H1 (cell line): ENCODE data around the gene NUP62CL. TPM values are rescaled to one million over a fixed set of nuclear protein-coding genes. Genes with fewer than 3 reads are reported as not detected.

Source experiments
- CTCF ChIA-PET: fragments of 300-600 bp; sonication (Branson Sonifier 250); formaldehyde crosslinking; loops from one replicate; lab custom pipeline; 2021; ENCODE audit not compliant: partially characterized antibody; lab: Charles Lee
- POLR2A ChIA-PET: fragments of 300-600 bp; sonication (Branson Sonifier 250); formaldehyde crosslinking; loops from one replicate; lab custom pipeline; 2021; ENCODE audit warnings: inconsistent platforms; ENCODE audit not compliant: partially characterized antibody; lab: Charles Lee
- DNase-seq, 2 experiments: peaks; one replicate each; pipeline versions ENCODE4 v3.0.0 to v3.0.0-alpha.2; 2010 to 2022; ENCODE audit warnings: low spot score in 2 of 2, low read depth in 1 of 2, mixed read lengths in 1 of 2
- FAIRE-seq: peaks from 2 replicates; lab custom pipeline; 2011; peaks lifted over from hg19 to GRCh38; lab: Jason Lieb, UNC
- H2AFZ ChIP-seq: 2 replicates; pipeline ENCODE4 v1.8.1; 2012; ENCODE audit warnings: low read length, inconsistent platforms
- H2AK5ac ChIP-seq: 2 replicates; pipeline ENCODE4 v1.6.1; 2013; ENCODE audit warnings: low read depth, low read length
- H2BK120ac ChIP-seq: replicated peaks from 2 replicates; pipeline ENCODE3; 2013; ENCODE audit warnings: low read depth, low read length, inconsistent platforms
- H2BK12ac ChIP-seq: 2 replicates; pipeline ENCODE4 v1.6.1; 2013; ENCODE audit warnings: low read depth, low read length
- H2BK15ac ChIP-seq: 2 replicates; pipeline ENCODE4 v1.6.1; 2013; ENCODE audit warnings: low read length
- H2BK20ac ChIP-seq: 2 replicates; pipeline ENCODE4 v1.6.1; 2013; ENCODE audit warnings: low read length
- H2BK5ac ChIP-seq: 2 replicates; pipeline ENCODE4 v1.6.1; 2013; ENCODE audit warnings: low read depth, low read length
- H3K14ac ChIP-seq: 2 replicates; pipeline ENCODE4 v1.6.1; 2013; ENCODE audit warnings: inconsistent platforms; ENCODE audit not compliant: insufficient read length
- H3K18ac ChIP-seq: 2 replicates; pipeline ENCODE4 v1.6.1; 2013; ENCODE audit warnings: low read length; ENCODE audit errors: extremely low read depth
- H3K23ac ChIP-seq: 2 replicates; pipeline ENCODE4 v1.6.1; 2013; ENCODE audit warnings: inconsistent platforms; ENCODE audit not compliant: insufficient read length
- H3K23me2 ChIP-seq: 2 replicates; pipeline ENCODE4 v1.6.1; 2013; ENCODE audit warnings: low read depth, low read length
- H3K27ac ChIP-seq: 2 replicates; pipeline ENCODE4 v1.6.1; 2011; ENCODE audit warnings: low read depth, low read length, inconsistent platforms
- H3K27me3 ChIP-seq, 4 experiments: replicated peaks in 1 of 4; 1 replicate in 1 of 4; 2 replicates in 3 of 4; pipeline versions ENCODE4 v1.6.1 to v1.8.1; 2011 to 2013; ENCODE audit warnings: low read length in 3 of 4, mild to moderate bottlenecking in 3 of 4, inconsistent platforms in 2 of 4, mixed read lengths in 2 of 4, moderate library complexity in 1 of 4; ENCODE audit not compliant: control insufficient read depth in 3 of 4, insufficient read depth in 3 of 4; ENCODE audit errors: extremely low read depth in 1 of 4
- H3K36me3 ChIP-seq, 4 experiments: 2 replicates each; pipeline versions ENCODE4 v1.6.1 to v1.8.1; 2011 to 2013; ENCODE audit warnings: mild to moderate bottlenecking in 4 of 4, low read length in 3 of 4, moderate library complexity in 2 of 4, control low read depth in 1 of 4, inconsistent platforms in 1 of 4; ENCODE audit not compliant: insufficient read depth in 4 of 4, control insufficient read depth in 2 of 4
- H3K4ac ChIP-seq: replicated peaks from 2 replicates; pipeline ENCODE3; 2013; ENCODE audit warnings: low read length, low read depth, mixed read lengths, inconsistent platforms; ENCODE audit not compliant: insufficient read length
- H3K4me1 ChIP-seq, 4 experiments: replicated peaks in 1 of 4; 1 replicate in 1 of 4; 2 replicates in 3 of 4; pipeline versions ENCODE4 v1.6.1 to v1.8.1; 2011 to 2013; ENCODE audit warnings: low read length in 3 of 4, inconsistent platforms in 2 of 4, mixed read lengths in 1 of 4; ENCODE audit not compliant: insufficient read depth in 4 of 4, control insufficient read depth in 3 of 4
- H3K4me2 ChIP-seq, 2 experiments: 2 replicates each; pipeline versions ENCODE4 v1.6.1 to v1.8.1; 2011 to 2013; ENCODE audit warnings: low read depth in 2 of 2, low read length in 2 of 2, control low read depth in 1 of 2, inconsistent platforms in 1 of 2, mild to moderate bottlenecking in 1 of 2; ENCODE audit not compliant: insufficient read depth in 1 of 2
- H3K4me3 ChIP-seq, 4 experiments: fragments of 200-600, 300-600 bp in 1 of 4; sonication (generic), shearing (Covaris generic), sonication (Bioruptor Twin) in 1 of 4; 2 replicates each; pipeline versions ENCODE4 v1.5.1 to v1.8.1; 2011 to 2016; ENCODE audit warnings: low read length in 4 of 4, low read depth in 3 of 4, control low read depth in 2 of 4, inconsistent platforms in 2 of 4, mild to moderate bottlenecking in 2 of 4, mixed read lengths in 1 of 4, moderate library complexity in 1 of 4; ENCODE audit not compliant: insufficient read depth in 2 of 4; ENCODE audit errors: extremely low read depth in 1 of 4
- H3K56ac ChIP-seq: replicated peaks from 2 replicates; pipeline ENCODE3; 2013; ENCODE audit warnings: low read depth, mild to moderate bottlenecking, mixed read lengths, low read length, inconsistent platforms; ENCODE audit not compliant: insufficient read length
- H3K79me1 ChIP-seq: 2 replicates; pipeline ENCODE4 v1.6.1; 2013; ENCODE audit warnings: low read depth, low read length, control low read depth
- H3K79me2 ChIP-seq, 2 experiments: 2 replicates each; pipeline versions ENCODE4 v1.6.1 to v1.8.1; 2012 to 2013; ENCODE audit warnings: low read length in 2 of 2, mild to moderate bottlenecking in 2 of 2, inconsistent platforms in 1 of 2; ENCODE audit not compliant: insufficient read depth in 2 of 2, control insufficient read depth in 1 of 2
- H3K9ac ChIP-seq, 4 experiments: replicated peaks in 1 of 4; 1 replicate in 1 of 4; 2 replicates in 3 of 4; pipeline versions ENCODE4 v1.6.1 to v1.8.1; 2011 to 2013; ENCODE audit warnings: low read depth in 3 of 4, low read length in 3 of 4, control low read depth in 2 of 4, mild to moderate bottlenecking in 2 of 4, moderate library complexity in 2 of 4, inconsistent platforms in 1 of 4; ENCODE audit errors: extremely low read depth in 1 of 4
- H3K9me3 ChIP-seq, 2 experiments: 2 replicates each; pipeline versions ENCODE4 v1.6.1 to v1.8.1; 2012 to 2013; ENCODE audit warnings: mild to moderate bottlenecking in 2 of 2, moderate library complexity in 2 of 2, control low read depth in 1 of 2, inconsistent platforms in 1 of 2, low read depth in 1 of 2, low read length in 1 of 2, mixed read lengths in 1 of 2; ENCODE audit not compliant: insufficient read depth in 2 of 2
- H4K20me1 ChIP-seq, 2 experiments: replicated peaks in 1 of 2; 2 replicates each; pipeline versions ENCODE3 to v1.8.1; 2011 to 2013; ENCODE audit warnings: inconsistent platforms in 2 of 2, low read length in 2 of 2, mild to moderate bottlenecking in 1 of 2; ENCODE audit not compliant: insufficient read depth in 2 of 2, control insufficient read depth in 1 of 2
- H4K5ac ChIP-seq: 2 replicates; pipeline ENCODE4 v1.6.1; 2013; ENCODE audit warnings: low read length, low read depth, mixed read lengths, inconsistent platforms; ENCODE audit not compliant: insufficient read length
- H4K8ac ChIP-seq: 2 replicates; pipeline ENCODE4 v1.8.0; 2013; ENCODE audit warnings: mild to moderate bottlenecking, moderate library complexity, low read length, inconsistent platforms; ENCODE audit not compliant: insufficient read depth; ENCODE audit errors: extremely low read depth
- H4K91ac ChIP-seq: replicated peaks from 2 replicates; pipeline ENCODE3; 2013; ENCODE audit warnings: low read length, mixed read lengths, inconsistent platforms; ENCODE audit not compliant: insufficient read length
- CTCF ChIP-seq, 3 experiments: IDR thresholded peaks; 1 replicate in 2 of 3; 2 replicates in 1 of 3; pipeline versions ENCODE4 v1.5.1 to v1.6.1; 2011; ENCODE audit warnings: low read length in 3 of 3, mild to moderate bottlenecking in 3 of 3, inconsistent platforms in 2 of 3, low read depth in 1 of 3, moderate library complexity in 1 of 3; ENCODE audit not compliant: insufficient read depth in 1 of 3; ENCODE audit errors: control extremely low read depth in 1 of 3
- EP300 ChIP-seq, 2 experiments: IDR thresholded peaks; 1 replicate in 1 of 2; 2 replicates in 1 of 2; pipeline ENCODE4 v1.6.1; 2011 to 2012; ENCODE audit warnings: low read depth in 2 of 2, low read length in 2 of 2, mild to moderate bottlenecking in 2 of 2, borderline replicate concordance in 1 of 2, inconsistent platforms in 1 of 2, moderate library complexity in 1 of 2
- EZH2 ChIP-seq: fragments of 200-600 bp; sonication (generic); IDR thresholded peaks from 2 replicates; pipeline ENCODE4 v1.7.1; 2012; ENCODE audit warnings: low read depth, mild to moderate bottlenecking, moderate library complexity, low read length, inconsistent platforms; ENCODE audit not compliant: severe bottlenecking
- GABPA ChIP-seq: IDR thresholded peaks from 2 replicates; pipeline ENCODE4 v1.6.1; 2011; ENCODE audit warnings: mild to moderate bottlenecking, low read length, moderate library complexity, borderline replicate concordance; ENCODE audit not compliant: insufficient read depth
- GTF2F1 ChIP-seq: IDR thresholded peaks from 2 replicates; pipeline ENCODE4 v1.6.1; 2012; ENCODE audit warnings: low read depth, low read length, improper control_type of control experiment, borderline replicate concordance
- KDM5A ChIP-seq: fragments of 200-600 bp; IDR thresholded peaks from 2 replicates; pipeline ENCODE4 v1.7.1; 2012; ENCODE audit warnings: mild to moderate bottlenecking, low read length, inconsistent platforms, mixed read lengths
- POLR2A ChIP-seq, 2 experiments: IDR thresholded peaks; 1 replicate in 1 of 2; 2 replicates in 1 of 2; pipeline ENCODE4 v1.6.1; 2011; ENCODE audit warnings: low read depth in 2 of 2, low read length in 2 of 2, mild to moderate bottlenecking in 2 of 2; ENCODE audit errors: control extremely low read depth in 1 of 2
- SAP30 ChIP-seq: fragments of 300-600 bp; sonication (generic); IDR thresholded peaks from 2 replicates; pipeline ENCODE4 v1.7.1; 2012; ENCODE audit warnings: low read length, moderate library complexity, mild to moderate bottlenecking, inconsistent platforms; ENCODE audit not compliant: insufficient read depth, insufficient replicate concordance
- SP2 ChIP-seq: IDR thresholded peaks from 2 replicates; pipeline ENCODE4 v1.6.1; 2012; ENCODE audit warnings: mild to moderate bottlenecking, low read length, inconsistent platforms
- TEAD4 ChIP-seq: IDR thresholded peaks from 2 replicates; pipeline ENCODE4 v1.6.1; 2012; ENCODE audit warnings: low read depth, low read length, inconsistent platforms, mixed read lengths
- polyA plus RNA-seq, 7 experiments: library from polyadenylated mRNA; depleted of rRNA in 3 of 7; stranded (reverse) in 5 of 7; unstranded in 2 of 7; fragments of >200 nt in 5 of 7; fragments of 200-250 nt in 2 of 7; gene quantifications; 1 replicate in 5 of 7; 2 replicates in 1 of 7; 4 replicates in 1 of 7; pipeline versions ENCODE4 v1.2.1 to v1.2.3, GENCODE V29; 2011 to 2013; ENCODE audit warnings: missing spikeins in 2 of 7, mixed read lengths in 2 of 7
- total RNA-seq: library from RNA; stranded (reverse); fragmentation: NEBNext Ultra II Directional; extraction: Animal tissue kit (Norgen Biotek cat#: 25700); gene quantifications from 2 replicates; pipeline ENCODE4 v1.2.1, GENCODE V29; 2021

NUP62CL gene
- total and polyA plus RNA-seq, 2 of the 8 experiments (the other 6 are each of a cell fraction or from before 2014, with no cell fraction given) = 3.3 to 6.2 TPM

DNA sequence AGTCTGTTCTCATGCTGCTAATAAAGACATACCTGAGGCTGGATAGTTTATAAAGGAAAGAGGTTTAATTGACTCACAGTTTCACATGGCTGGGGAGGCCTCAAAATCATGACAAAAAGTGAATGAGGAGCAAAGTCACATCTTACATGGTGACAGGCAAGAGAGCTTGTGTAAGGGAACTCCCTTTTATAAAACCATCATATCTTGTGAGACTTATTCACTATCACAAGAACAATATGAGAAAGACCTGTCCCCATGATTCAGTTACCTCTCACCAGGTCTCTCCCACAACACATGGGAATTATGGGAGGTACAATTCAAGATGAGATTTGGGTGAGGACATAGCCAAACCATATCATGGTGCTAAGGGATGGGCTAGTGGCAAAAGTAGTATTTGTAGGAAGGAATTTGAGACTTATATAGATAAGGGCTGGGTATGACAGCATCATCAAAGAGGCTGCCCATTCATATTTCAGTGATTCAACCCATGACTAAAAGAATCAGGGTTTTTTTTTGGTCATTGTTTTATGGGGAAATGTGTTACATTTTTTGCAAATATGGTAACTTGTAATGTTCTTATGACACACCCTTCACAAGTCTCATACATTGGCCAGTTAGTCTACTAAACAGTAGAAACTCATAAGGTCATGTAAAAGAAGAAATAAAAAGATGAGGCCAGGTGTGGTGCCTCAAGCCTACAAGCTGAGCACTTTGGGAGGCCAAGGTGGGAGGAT, 34.7 kb downstream of the NUP62CL start:
- TF ChIP-seq GABPA (no peak), SAP30 (no peak), CTCF (IDR thresholded peaks at IDR 0.05; ENCODE audit: control extremely low read depth in 1 of 3, insufficient read depth in 1 of 3, low read depth in 1 of 3, low read length in 3 of 3) (no peak), GTF2F1 (no peak), KDM5A (no peak), EP300 (IDR thresholded peaks at IDR 0.05; ENCODE audit: borderline replicate concordance in 1 of 2, low read depth in 2 of 2, low read length in 2 of 2) (no peak), SP2 (no peak), TEAD4 (no peak), POLR2A (IDR thresholded peaks at IDR 0.05; ENCODE audit: control extremely low read depth in 1 of 2, low read depth in 2 of 2, low read length in 2 of 2) (no peak), EZH2 (no peak)
- FAIRE-seq = no peak
- H2BK15ac ChIP-seq = no peak overlapping the region

More for the DNA sequence above, 34.7 kb downstream of the NUP62CL start:
- Histone ChIP-seq H3K4me2 (no peak overlapping the region), H2BK120ac (no peak overlapping the region), H3K79me1 (no peaks in the 10 kb centered on the region), H3K4me3 (no peak overlapping the region), H2BK5ac (no peak overlapping the region), H4K5ac (no peak overlapping the region), H2BK20ac (no peak overlapping the region), H3K9ac (no peak overlapping the region), H3K36me3 (no peaks in the 10 kb centered on the region), H3K14ac (no peak overlapping the region), H3K56ac (no peak overlapping the region), H3K9me3 (no peaks in the 10 kb centered on the region), H3K23me2 (no peaks in the 10 kb centered on the region), H2AFZ (no peak overlapping the region), H3K4ac (no peak overlapping the region), H4K20me1 (no peaks in the 10 kb centered on the region), H4K8ac (no peak overlapping the region), H3K4me1 (no peaks in the 10 kb centered on the region), H3K18ac (no peak overlapping the region), H3K79me2 (no peaks in the 10 kb centered on the region), H2BK12ac (no peak overlapping the region), H3K27me3 (no peaks in the 10 kb centered on the region), H3K23ac (no peak overlapping the region), H4K91ac (no peak overlapping the region), H3K27ac (no peak overlapping the region), H2AK5ac (no peak overlapping the region)
- DNase-seq = no peak
- CTCF ChIA-PET = no interaction called here
- POLR2A ChIA-PET = no interaction called here
